Esophagus squamous epithelium (tissue), 5 donors: ENCODE results near the gene RNU4-1. TPM values are rescaled to one million over a fixed set of nuclear protein-coding genes. Genes with fewer than 3 reads are reported as not detected.
"Not testable (repeated sequence)": the region's sequence is repeated elsewhere in the genome, so short reads cannot be mapped to it uniquely, and the experiment has no call there.

Source experiments
- DNase-seq: peaks from one replicate; lab custom pipeline; 2025; lab: John Stamatoyannopoulos, UW
- H3K27ac ChIP-seq, 4 donors: fragments of 200-600 bp; sonication (generic); one replicate each; pipeline ENCODE4 v1.5.1; 2016 to 2019; ENCODE audit warnings: mild to moderate bottlenecking in 1 of 4
- H3K27me3 ChIP-seq, 4 donors: fragments of 200-600 bp; sonication (generic); 1 replicate in 3 of 4; 2 replicates in 1 of 4; pipeline versions ENCODE4 v1.5.1 to v1.6.0; 2017 to 2021; ENCODE audit warnings: antibody characterized with exemption in 1 of 4
- H3K36me3 ChIP-seq, 3 donors: fragments of 200-600 bp; sonication (generic); one replicate each; pipeline ENCODE4 v1.5.1; 2016 to 2019
- H3K4me1 ChIP-seq, 3 donors: fragments of 200-600 bp; sonication (generic); one replicate each; pipeline ENCODE4 v1.5.1; 2017 to 2019
- H3K4me3 ChIP-seq, 4 donors: fragments of 200-600 bp; sonication (generic); 1 replicate in 3 of 4; 2 replicates in 1 of 4; pipeline ENCODE4 v1.5.1; 2016 to 2019; ENCODE audit warnings: mild to moderate bottlenecking in 2 of 4, moderate library complexity in 1 of 4
- H3K9me3 ChIP-seq, 3 donors: fragments of 200-600 bp; sonication (generic); one replicate each; pipeline ENCODE4 v1.5.1; 2016 to 2019
- POLR2A ChIP-seq, 4 donors: fragments of 450-650 bp; IDR thresholded peaks; one replicate each; pipeline ENCODE4 v1.6.1; 2017; ENCODE audit warnings: antibody characterized with exemption in 4 of 4, mild to moderate bottlenecking in 4 of 4, moderate library complexity in 3 of 4
- WGBS, 2 donors: methylation state at CpG; one replicate each; pipeline ENCODE4 v1.1.5; 2018; 5-methylcytosine and 5-hydroxymethylcytosine counted together
- intact Hi-C: fragments of 100-400 bp; cut with DNase I; formaldehyde crosslinking; loops from one replicate; pipeline ENCODE4 v1.15.0; 2022
- small RNA-seq, 4 donors: library from RNA; depleted of rRNA; stranded (forward); fragments of <200 nt; gene quantifications; one replicate each; pipeline ENCODE3, GENCODE V24; 2016
- total RNA-seq, 4 donors: library from RNA; depleted of rRNA; stranded (reverse); fragments of >200 nt; gene quantifications; one replicate each; pipeline ENCODE4 v1.1.0, GENCODE V29; 2016
- TF ChIP-seq, protein P1 (sequence below), 6 experiments: fragments of 450-650 bp in 4 of 6; fragments of 200-600 bp in 2 of 6; sonication (generic) in 2 of 6; IDR thresholded peaks; one replicate each; pipeline ENCODE4 v1.5.1; 2016 to 2019; ENCODE audit warnings: antibody characterized with exemption in 6 of 6, mild to moderate bottlenecking in 4 of 6, moderate library complexity in 4 of 6
- donor health status: DM: yes; HTN: yes; CAD: no.

Gene RNU4-1
- total RNA-seq, 4 donors from 2014 or later: under 0.01 TPM; not detected in 1

GRCh38 chr12:120247183-120247582, 45.9 kb downstream of the RNU4-1 start:
- no peak for DNase-seq
- peaks cover 6 to 97% (median 63%) of the 10 kb centered on the region in 3 donors for H3K4me1 ChIP-seq
- H3K27me3 ChIP-seq: no peaks in the 10 kb centered on the region
- TF ChIP-seq, protein P1, sequence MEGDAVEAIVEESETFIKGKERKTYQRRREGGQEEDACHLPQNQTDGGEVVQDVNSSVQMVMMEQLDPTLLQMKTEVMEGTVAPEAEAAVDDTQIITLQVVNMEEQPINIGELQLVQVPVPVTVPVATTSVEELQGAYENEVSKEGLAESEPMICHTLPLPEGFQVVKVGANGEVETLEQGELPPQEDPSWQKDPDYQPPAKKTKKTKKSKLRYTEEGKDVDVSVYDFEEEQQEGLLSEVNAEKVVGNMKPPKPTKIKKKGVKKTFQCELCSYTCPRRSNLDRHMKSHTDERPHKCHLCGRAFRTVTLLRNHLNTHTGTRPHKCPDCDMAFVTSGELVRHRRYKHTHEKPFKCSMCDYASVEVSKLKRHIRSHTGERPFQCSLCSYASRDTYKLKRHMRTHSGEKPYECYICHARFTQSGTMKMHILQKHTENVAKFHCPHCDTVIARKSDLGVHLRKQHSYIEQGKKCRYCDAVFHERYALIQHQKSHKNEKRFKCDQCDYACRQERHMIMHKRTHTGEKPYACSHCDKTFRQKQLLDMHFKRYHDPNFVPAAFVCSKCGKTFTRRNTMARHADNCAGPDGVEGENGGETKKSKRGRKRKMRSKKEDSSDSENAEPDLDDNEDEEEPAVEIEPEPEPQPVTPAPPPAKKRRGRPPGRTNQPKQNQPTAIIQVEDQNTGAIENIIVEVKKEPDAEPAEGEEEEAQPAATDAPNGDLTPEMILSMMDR (IDR thresholded peaks at IDR 0.05): no peak
- no peak for TF ChIP-seq POLR2A (IDR thresholded peaks at IDR 0.05)
- intact Hi-C loops: no loop called here
- WGBS, 2 donors: 48 to 89% methylated on average over 2 to 3 of the region's 3 CpGs
- H3K27ac ChIP-seq: peak overlapping the region in 3 of 4 donors; percentile 41 to 76 (median 57)
- H3K4me3 ChIP-seq: no peak overlapping the region
- H3K36me3 ChIP-seq: no peaks in the 10 kb centered on the region
- no peaks in the 10 kb centered on the region for H3K9me3 ChIP-seq

DNA sequence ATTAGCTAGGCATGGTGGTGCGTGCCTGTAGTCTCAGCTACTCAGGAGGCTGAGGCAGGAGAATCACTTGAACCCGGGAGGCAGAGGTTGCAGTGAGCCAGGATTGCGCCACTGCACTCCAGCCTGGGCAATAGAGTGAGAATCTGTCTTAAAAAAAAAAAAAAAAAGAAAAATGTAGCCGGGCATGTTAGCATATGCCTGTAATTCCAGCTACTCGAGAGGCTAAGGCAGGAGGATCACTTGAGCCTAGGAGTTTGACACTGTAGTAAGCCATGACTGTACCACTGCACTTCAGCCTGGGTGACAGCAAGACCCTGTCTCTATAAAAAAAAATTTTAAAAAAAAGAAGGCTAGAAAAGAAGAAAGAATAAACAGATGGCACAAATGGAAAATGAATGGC, 46.3 kb downstream of the RNU4-1 start:
- intact Hi-C loops: not testable (repeated sequence)

More for the DNA sequence above, 46.3 kb downstream of the RNU4-1 start:
- not testable (repeated sequence) for H3K36me3 ChIP-seq, DNase-seq, H3K4me3 ChIP-seq, H3K9me3 ChIP-seq, H3K27me3 ChIP-seq
- Histone ChIP-seq H3K4me1 (peaks cover 6 to 97% (median 63%) of the 10 kb centered on the region in 3 donors), H3K27ac (peak overlapping the region in 1 of 4 donors; percentile 57)
- 54% methylated on average over 5 of the region's 5 CpGs for WGBS, 2 donors

Small RNAs within 50 kb of the gene (small RNA-seq; reads per million reads assigned to genes)
- 639 to 2,603 (median 1,506) reads per million in 4 donors for gene RNU4-1
- gene RNU4-2: 337 to 2,247 (median 938) reads per million in 4 donors
- gene RNU6-1088P: 0 reads per million in 4 donors

Other genes with a start within 250 kb of the RNU4-1 start
- 10 to 100 TPM; 25.8 to 38.9 (median 32.0) TPM for gene RAB35, start 176.5 kb downstream of the RNU4-1 start, total RNA-seq
- 100 to 1,000 TPM in 1 of 4 donors, 10 to 100 TPM in 3; 39.5 to 117 (median 63.7) TPM for gene GCN1, start 98.5 kb downstream of the RNU4-1 start, total RNA-seq
- 1,000 to 10,000 TPM; 3,136 to 5,114 (median 4,044) TPM for gene RPLP0, start 92.1 kb downstream of the RNU4-1 start, total RNA-seq
- gene PXN, start 27.5 kb downstream of the RNU4-1 start, total RNA-seq: 10 to 100 TPM; 18.2 to 44.4 (median 21.4) TPM
- under 1 TPM in 3 of 4 donors, not detected in 1; under 0.01 TPM for gene RNU4-2, start 1.3 kb downstream of the RNU4-1 start, total RNA-seq
- gene SIRT4, start 9.1 kb upstream of the RNU4-1 start, total RNA-seq: 1 to 10 TPM in 1 of 4 donors, under 1 TPM in 1, not detected in 2; 0.70 to 5.0 TPM
- gene PLA2G1B, start 34.5 kb upstream of the RNU4-1 start, total RNA-seq: not detected
- gene MSI1, start 75.9 kb upstream of the RNU4-1 start, total RNA-seq: under 1 TPM in 2 of 4 donors, not detected in 2; 0.09 to 0.19 TPM
- 100 to 1,000 TPM; 515 to 809 (median 685) TPM for gene COX6A1, start 144.9 kb upstream of the RNU4-1 start, total RNA-seq
- gene TRIAP1, start 153.1 kb upstream of the RNU4-1 start, total RNA-seq: 10 to 100 TPM in 3 of 4 donors, 1 to 10 TPM in 1; 7.1 to 39.3 (median 23.3) TPM
- 10 to 100 TPM in 3 of 4 donors, 1 to 10 TPM in 1; 8.1 to 19.8 (median 14.2) TPM for gene GATC, start 153.2 kb upstream of the RNU4-1 start, total RNA-seq
- 100 to 1,000 TPM in 1 of 4 donors, 10 to 100 TPM in 3; 85.6 to 128 (median 93.2) TPM for gene SRSF9, start 176.5 kb upstream of the RNU4-1 start, total RNA-seq
- gene DYNLL1, start 202.9 kb upstream of the RNU4-1 start, total RNA-seq: 100 to 1,000 TPM; 368 to 605 (median 490) TPM
- gene COQ5, start 235.9 kb upstream of the RNU4-1 start, total RNA-seq: 10 to 100 TPM; 12.2 to 27.7 (median 20.3) TPM
- 100 to 1,000 TPM in 3 of 4 donors, 10 to 100 TPM in 1; 93.9 to 163 (median 120) TPM for gene RNF10, start 241.1 kb upstream of the RNU4-1 start, total RNA-seq